ENCODE results near the gene MREG.

The MREG gene

GRCh38 chr2:216052420-216052819 lies 39.1 kb upstream of the MREG start:
- no peaks in the 10 kb centered on the region for H3K36me3 ChIP-seq (ENCODE audit: control insufficient read depth, insufficient read depth, low read length)
- H3K4me3 ChIP-seq (replicated peaks; ENCODE audit: low read depth, low read length) = no peak overlapping the region
- no peaks in the 10 kb centered on the region for H3K27me3 ChIP-seq (replicated peaks; ENCODE audit: control insufficient read depth, insufficient read depth, low read length)
- no peak for DNase-seq (ENCODE audit: extremely low read depth, insufficient read length)
- TF ChIP-seq CTCF (IDR thresholded peaks at IDR 0.05; ENCODE audit: insufficient read depth, low read length, poor library complexity, severe bottlenecking) = no peak

GRCh38 chr2:216051350-216051749 lies 38.0 kb upstream of the MREG start:
- DNase-seq (ENCODE audit: extremely low read depth, insufficient read length) = no peak
- H3K36me3 ChIP-seq (ENCODE audit: control insufficient read depth, insufficient read depth, low read length) = no peaks in the 10 kb centered on the region
- no peak overlapping the region for H3K4me3 ChIP-seq (replicated peaks; ENCODE audit: low read depth, low read length)
- TF ChIP-seq CTCF (IDR thresholded peaks at IDR 0.05; ENCODE audit: insufficient read depth, low read length, poor library complexity, severe bottlenecking) = no peak
- no peaks in the 10 kb centered on the region for H3K27me3 ChIP-seq (replicated peaks; ENCODE audit: control insufficient read depth, insufficient read depth, low read length)

GRCh38 chr2:216049452-216049851 lies 36.1 kb upstream of the MREG start:
- Histone ChIP-seq H3K27me3 (replicated peaks; ENCODE audit: control insufficient read depth, insufficient read depth, low read length) (no peaks in the 10 kb centered on the region), H3K4me3 (replicated peaks; ENCODE audit: low read depth, low read length) (no peak overlapping the region), H3K36me3 (ENCODE audit: control insufficient read depth, insufficient read depth, low read length) (no peaks in the 10 kb centered on the region)
- no peak for DNase-seq (ENCODE audit: extremely low read depth, insufficient read length)
- no peak for TF ChIP-seq CTCF (IDR thresholded peaks at IDR 0.05; ENCODE audit: insufficient read depth, low read length, poor library complexity, severe bottlenecking)

GRCh38 chr2:216047397-216047796 lies 34.0 kb upstream of the MREG start:
- no peak for TF ChIP-seq CTCF (IDR thresholded peaks at IDR 0.05; ENCODE audit: insufficient read depth, low read length, poor library complexity, severe bottlenecking)
- no peak for DNase-seq (ENCODE audit: extremely low read depth, insufficient read length)
- Histone ChIP-seq H3K36me3 (ENCODE audit: control insufficient read depth, insufficient read depth, low read length) (peaks cover 2% of the 10 kb centered on the region; the same call in 1 of the 2 replicates), H3K4me3 (replicated peaks; ENCODE audit: low read depth, low read length) (no peak overlapping the region), H3K27me3 (replicated peaks; ENCODE audit: control insufficient read depth, insufficient read depth, low read length) (no peaks in the 10 kb centered on the region)

GRCh38 chr2:216044883-216045486 lies 31.6 kb upstream of the MREG start:
- Histone ChIP-seq H3K4me3 (replicated peaks; ENCODE audit: low read depth, low read length) (no peak overlapping the region), H3K27me3 (replicated peaks; ENCODE audit: control insufficient read depth, insufficient read depth, low read length) (no peaks in the 10 kb centered on the region), H3K36me3 (ENCODE audit: control insufficient read depth, insufficient read depth, low read length) (peaks cover 2% of the 10 kb centered on the region; the same call in 1 of the 2 replicates)
- DNase-seq (ENCODE audit: extremely low read depth, insufficient read length) = no peak
- no peak for TF ChIP-seq CTCF (IDR thresholded peaks at IDR 0.05; ENCODE audit: insufficient read depth, low read length, poor library complexity, severe bottlenecking)

GRCh38 chr2:216043949-216044348 lies 30.6 kb upstream of the MREG start:
- DNase-seq (ENCODE audit: extremely low read depth, insufficient read length) = no peak
- peaks cover 2% of the 10 kb centered on the region; the same call in 1 of the 2 replicates for H3K36me3 ChIP-seq (ENCODE audit: control insufficient read depth, insufficient read depth, low read length)
- no peak overlapping the region for H3K4me3 ChIP-seq (replicated peaks; ENCODE audit: low read depth, low read length)

More at GRCh38 chr2:216043949-216044348, 30.6 kb upstream of the MREG start:
- H3K27me3 ChIP-seq (replicated peaks; ENCODE audit: control insufficient read depth, insufficient read depth, low read length) = no peaks in the 10 kb centered on the region
- no peak for TF ChIP-seq CTCF (IDR thresholded peaks at IDR 0.05; ENCODE audit: insufficient read depth, low read length, poor library complexity, severe bottlenecking)
